Panc1 (cell line): ENCODE data around the gene FGFR1OP2.

ENCODE experiments used
- POLR2AphosphoS5 ChIP-seq: IDR thresholded peaks from 2 replicates; pipeline ENCODE4 v1.6.1; 2012; ENCODE audit warnings: mild to moderate bottlenecking, low read depth, low read length, moderate library complexity
- SIN3A ChIP-seq: IDR thresholded peaks from 2 replicates; pipeline ENCODE4 v1.6.1; 2012; ENCODE audit warnings: low read depth, mild to moderate bottlenecking, low read length, moderate library complexity, borderline replicate concordance; ENCODE audit not compliant: insufficient read depth
- TF ChIP-seq, protein P1 (sequence below): fragments of 450-650 bp; IDR thresholded peaks from 2 replicates; pipeline ENCODE4 v1.5.1; 2017; ENCODE audit warnings: mild to moderate bottlenecking

DNA sequence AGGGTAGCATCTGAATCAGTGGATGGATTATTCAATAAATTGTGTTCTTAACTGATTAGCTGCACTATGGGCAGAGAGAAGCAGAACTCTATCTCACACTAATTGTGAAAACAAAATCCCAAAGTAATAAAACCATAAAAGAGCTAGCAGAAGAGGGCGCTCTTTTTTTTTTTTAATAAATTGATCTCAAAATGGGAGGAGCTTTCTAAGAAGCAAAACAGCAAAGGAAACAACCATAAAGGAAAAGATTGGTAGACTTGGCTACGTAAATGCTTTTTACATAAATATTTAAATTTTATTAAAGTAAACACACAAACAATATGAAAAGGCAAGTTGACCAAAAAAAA is 77.4 kb downstream of the FGFR1OP2 start:
- TF ChIP-seq SIN3A = no peak
- TF ChIP-seq, protein P1, sequence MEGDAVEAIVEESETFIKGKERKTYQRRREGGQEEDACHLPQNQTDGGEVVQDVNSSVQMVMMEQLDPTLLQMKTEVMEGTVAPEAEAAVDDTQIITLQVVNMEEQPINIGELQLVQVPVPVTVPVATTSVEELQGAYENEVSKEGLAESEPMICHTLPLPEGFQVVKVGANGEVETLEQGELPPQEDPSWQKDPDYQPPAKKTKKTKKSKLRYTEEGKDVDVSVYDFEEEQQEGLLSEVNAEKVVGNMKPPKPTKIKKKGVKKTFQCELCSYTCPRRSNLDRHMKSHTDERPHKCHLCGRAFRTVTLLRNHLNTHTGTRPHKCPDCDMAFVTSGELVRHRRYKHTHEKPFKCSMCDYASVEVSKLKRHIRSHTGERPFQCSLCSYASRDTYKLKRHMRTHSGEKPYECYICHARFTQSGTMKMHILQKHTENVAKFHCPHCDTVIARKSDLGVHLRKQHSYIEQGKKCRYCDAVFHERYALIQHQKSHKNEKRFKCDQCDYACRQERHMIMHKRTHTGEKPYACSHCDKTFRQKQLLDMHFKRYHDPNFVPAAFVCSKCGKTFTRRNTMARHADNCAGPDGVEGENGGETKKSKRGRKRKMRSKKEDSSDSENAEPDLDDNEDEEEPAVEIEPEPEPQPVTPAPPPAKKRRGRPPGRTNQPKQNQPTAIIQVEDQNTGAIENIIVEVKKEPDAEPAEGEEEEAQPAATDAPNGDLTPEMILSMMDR = peak; percentile 73; the same call in 1 of the 2 replicates
- no peak for TF ChIP-seq POLR2AphosphoS5
